ENCODE data around the gene TPCN1.

Gene TPCN1

DNA sequence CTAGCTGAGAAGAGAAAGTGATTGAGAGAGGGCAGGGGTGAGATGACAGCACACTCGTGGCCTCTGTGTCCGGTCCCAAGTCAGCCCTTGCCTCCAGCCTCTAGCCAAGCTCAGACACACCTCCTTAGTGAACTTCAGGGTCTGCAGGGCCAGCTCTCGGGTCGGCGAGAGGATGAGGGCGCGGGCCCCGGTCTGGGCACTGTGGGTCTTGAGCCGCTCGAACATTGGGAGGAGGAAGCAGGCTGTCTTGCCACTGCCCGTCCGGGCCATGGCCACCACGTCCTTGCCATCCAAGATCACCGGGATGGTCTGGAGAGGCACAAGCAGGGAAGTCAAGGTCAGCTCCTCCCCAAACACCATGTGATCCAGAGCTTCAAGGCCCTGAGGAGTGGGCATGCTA is 42.2 kb upstream of the TPCN1 start:
- TF ChIP-seq, protein P1, sequence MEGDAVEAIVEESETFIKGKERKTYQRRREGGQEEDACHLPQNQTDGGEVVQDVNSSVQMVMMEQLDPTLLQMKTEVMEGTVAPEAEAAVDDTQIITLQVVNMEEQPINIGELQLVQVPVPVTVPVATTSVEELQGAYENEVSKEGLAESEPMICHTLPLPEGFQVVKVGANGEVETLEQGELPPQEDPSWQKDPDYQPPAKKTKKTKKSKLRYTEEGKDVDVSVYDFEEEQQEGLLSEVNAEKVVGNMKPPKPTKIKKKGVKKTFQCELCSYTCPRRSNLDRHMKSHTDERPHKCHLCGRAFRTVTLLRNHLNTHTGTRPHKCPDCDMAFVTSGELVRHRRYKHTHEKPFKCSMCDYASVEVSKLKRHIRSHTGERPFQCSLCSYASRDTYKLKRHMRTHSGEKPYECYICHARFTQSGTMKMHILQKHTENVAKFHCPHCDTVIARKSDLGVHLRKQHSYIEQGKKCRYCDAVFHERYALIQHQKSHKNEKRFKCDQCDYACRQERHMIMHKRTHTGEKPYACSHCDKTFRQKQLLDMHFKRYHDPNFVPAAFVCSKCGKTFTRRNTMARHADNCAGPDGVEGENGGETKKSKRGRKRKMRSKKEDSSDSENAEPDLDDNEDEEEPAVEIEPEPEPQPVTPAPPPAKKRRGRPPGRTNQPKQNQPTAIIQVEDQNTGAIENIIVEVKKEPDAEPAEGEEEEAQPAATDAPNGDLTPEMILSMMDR (conservative IDR thresholded peaks at IDR 0.05; ENCODE audit: low read depth): no peak
- POLR2A ChIA-PET (ENCODE audit: low non-redundant PET): no interaction called here
- DNase-seq (ENCODE audit: low spot score): no peak
- H3K27ac ChIP-seq: no peak overlapping the region
- CTCF ChIA-PET: interaction anchor here (1.4 kb wide), 1 partner anchor 26 kb away, joined by 4 read pairs; no protein-coding TSS in a partner anchor

DNA sequence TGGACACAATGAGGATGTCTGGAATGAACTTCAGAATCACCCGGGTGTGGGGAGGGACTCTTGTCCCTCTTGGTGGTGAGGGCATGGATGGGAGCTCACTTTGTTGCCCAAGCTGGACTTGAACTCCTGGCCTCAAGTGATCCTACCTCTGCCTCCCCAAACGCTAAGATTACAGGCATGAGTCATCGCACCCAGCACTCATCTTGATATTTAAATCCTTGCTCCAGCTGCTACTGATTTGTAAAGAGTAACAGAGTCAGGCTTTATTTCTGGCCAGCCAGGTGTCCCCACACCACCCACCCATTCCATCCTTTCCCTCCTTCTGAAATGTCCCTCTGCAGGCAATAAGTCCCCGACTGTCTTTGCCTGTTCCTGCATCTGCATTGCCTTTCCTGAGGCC is 40.9 kb upstream of the TPCN1 start:
- CTCF ChIA-PET: no interaction called here
- POLR2A ChIA-PET (ENCODE audit: low non-redundant PET): no interaction called here
- DNase-seq (ENCODE audit: low spot score): no peak
- TF ChIP-seq, protein P1 (conservative IDR thresholded peaks at IDR 0.05; ENCODE audit: low read depth): no peak
- 0 out of 2 replicates have a peak overlapping the region, but pooled peaks have one; percentile 8 for H3K27ac ChIP-seq

DNA sequence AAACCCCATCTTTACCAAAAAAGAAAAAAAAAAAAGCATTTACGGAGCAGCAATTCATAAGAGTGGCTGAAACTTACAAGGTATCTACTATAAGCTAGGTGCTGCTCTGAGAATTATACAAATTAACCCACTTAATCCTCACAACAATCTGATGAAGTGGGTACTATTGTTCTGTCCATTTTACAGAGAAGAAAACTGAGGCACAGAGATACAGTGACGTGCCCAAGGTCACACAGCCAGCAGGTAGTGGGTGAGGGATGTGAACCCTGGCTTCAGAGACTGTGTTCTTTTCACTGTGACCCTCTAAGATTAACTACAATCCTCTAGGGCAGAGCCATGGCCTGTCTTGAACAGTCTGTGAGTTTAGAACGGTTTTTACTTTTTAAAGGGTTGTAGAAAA is 39.3 kb upstream of the TPCN1 start:
- no peak overlapping the region for H3K27ac ChIP-seq
- TF ChIP-seq, protein P1 (conservative IDR thresholded peaks at IDR 0.05; ENCODE audit: low read depth): no peak
- ChIA-PET POLR2A (ENCODE audit: low non-redundant PET) (no interaction called here), CTCF (interaction anchor here (1.1 kb wide), 1 partner anchor 7 kb away, joined by 4 read pairs; no protein-coding TSS in a partner anchor)
- DNase-seq (ENCODE audit: low spot score): no peak

DNA sequence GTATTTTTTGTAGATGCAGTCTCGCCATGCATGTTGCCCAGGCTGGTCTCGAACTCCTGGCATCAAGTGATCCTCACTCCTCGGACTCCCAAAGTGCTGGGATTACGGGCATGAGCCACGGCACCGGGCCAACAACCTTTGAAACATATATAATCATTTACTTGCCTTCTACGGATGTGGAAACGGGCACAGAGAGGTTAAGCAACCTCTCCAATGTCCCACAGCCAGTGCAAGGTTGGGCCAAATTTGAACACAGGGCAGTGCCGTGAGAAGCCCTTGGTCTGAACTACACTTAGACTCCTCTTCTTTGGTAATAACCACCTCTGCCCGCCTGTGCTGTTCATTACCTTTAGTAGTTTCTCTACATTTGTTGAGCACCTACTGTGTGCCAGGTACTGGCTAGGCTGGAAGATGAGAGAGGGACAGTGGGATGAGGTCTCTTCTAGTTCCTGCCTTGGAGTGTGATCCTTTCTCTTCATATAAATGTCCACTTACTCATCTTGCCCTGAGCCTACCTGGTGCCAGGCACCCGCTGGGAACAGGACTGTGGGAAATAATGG is 38.2 kb upstream of the TPCN1 start:
- TF ChIP-seq, protein P1 (conservative IDR thresholded peaks at IDR 0.05; ENCODE audit: low read depth): no peak
- CTCF ChIA-PET: interaction anchor here (1.1 kb wide), 1 partner anchor 9 kb away, joined by 4 read pairs; no protein-coding TSS in a partner anchor
- DNase-seq (ENCODE audit: low spot score): no peak
- POLR2A ChIA-PET (ENCODE audit: low non-redundant PET): no interaction called here
- peak overlapping the region; percentile 13 for H3K27ac ChIP-seq

DNA sequence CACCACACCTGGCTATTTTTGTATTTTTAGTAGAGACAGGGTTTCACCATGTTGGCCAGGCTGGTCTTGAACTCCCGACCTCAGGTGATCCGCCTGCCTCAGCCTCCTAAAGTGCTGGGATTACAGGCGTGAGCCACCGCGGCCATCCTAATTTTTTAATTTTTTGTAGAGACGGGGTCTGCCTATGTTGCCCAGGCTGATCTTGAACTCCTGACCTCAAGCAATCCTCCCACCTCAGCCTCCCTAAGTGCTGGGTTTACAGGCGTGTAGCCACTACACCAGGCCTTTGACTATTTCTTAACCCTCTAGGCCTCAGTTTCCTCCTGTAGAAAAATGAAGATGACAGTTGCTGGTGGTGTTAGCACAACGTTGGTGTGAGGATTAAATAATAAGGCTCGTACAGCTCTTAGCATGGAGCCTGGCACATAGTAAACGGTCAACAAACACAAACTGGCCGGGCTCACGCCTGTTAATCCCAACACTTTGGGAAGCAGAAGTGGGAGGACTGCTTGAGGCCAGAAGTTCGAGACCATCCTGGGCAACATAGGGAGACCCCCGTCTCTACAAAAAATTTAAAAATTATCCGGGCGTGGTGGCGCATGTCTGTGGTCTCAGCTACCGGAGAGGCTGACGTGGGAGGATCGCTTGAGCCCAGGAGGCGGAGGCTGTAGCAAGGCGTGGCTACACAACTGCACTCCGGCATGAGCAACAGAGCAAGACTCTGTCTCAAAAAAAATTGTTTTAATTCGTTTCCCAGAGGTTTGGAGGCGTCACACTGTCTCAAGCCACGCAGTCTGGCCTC is 37.0 kb upstream of the TPCN1 start:
- peak overlapping the region; percentile 91 for H3K27ac ChIP-seq
- DNase-seq (ENCODE audit: low spot score): no peak
- POLR2A ChIA-PET (ENCODE audit: low non-redundant PET): interaction anchor here (1.0 kb wide), 1 partner anchor 151 kb away, joined by 8 read pairs; no protein-coding TSS in a partner anchor
- TF ChIP-seq, protein P1 (conservative IDR thresholded peaks at IDR 0.05; ENCODE audit: low read depth): no peak
- CTCF ChIA-PET: interaction anchor here (0.6 kb wide), 1 partner anchor 678 kb away, joined by 3 read pairs; no protein-coding TSS in a partner anchor

DNA sequence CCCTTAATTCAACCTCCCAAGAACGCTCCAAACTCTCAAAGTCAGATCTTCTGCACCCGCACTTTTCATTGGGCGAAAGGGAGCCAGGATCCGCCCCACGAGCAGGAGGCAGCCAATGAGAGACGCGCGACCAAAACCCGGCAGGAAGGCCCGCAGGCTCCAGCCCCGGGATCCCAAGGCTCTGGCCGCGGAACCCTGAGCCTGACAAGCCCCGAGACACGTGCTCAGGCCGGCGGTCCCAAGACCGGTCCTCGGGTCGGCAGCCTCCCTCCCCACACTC is 36.4 kb upstream of the TPCN1 start:
- TF ChIP-seq, protein P1 (conservative IDR thresholded peaks at IDR 0.05; ENCODE audit: low read depth): no peak
- ChIA-PET CTCF (interaction anchor here (0.6 to 2.4 kb wide), 2 partner anchors 10 to 678 kb away, joined by 3 to 8 read pairs; no protein-coding TSS in a partner anchor), POLR2A (ENCODE audit: low non-redundant PET) (interaction anchor here (0.6 to 1.0 kb wide), 2 partner anchors 39 to 150 kb away, joined by 3 to 8 read pairs; no protein-coding TSS in a partner anchor)
- H3K27ac ChIP-seq: peak overlapping the region; percentile 91
- peak; percentile 95 for DNase-seq (ENCODE audit: low spot score)
